Esophagus (tissue), 2 donors: ENCODE data around the gene PPP3CB. TPM values are rescaled to one million over a fixed set of nuclear protein-coding genes. Genes with fewer than 3 reads are reported as not detected.

Source experiments
- H3K27ac ChIP-seq, 2 donors: one replicate each; pipeline ENCODE4 v1.5.1; 2013; ENCODE audit warnings: low read depth in 2 of 2, mild to moderate bottlenecking in 2 of 2, inconsistent platforms in 1 of 2, low read length in 1 of 2, moderate library complexity in 1 of 2
- H3K27me3 ChIP-seq, 2 donors: one replicate each; pipeline ENCODE4 v1.6.1; 2013; ENCODE audit warnings: low read length in 2 of 2, control low read depth in 1 of 2, mild to moderate bottlenecking in 1 of 2; ENCODE audit not compliant: insufficient read depth in 2 of 2, control insufficient read depth in 1 of 2
- H3K36me3 ChIP-seq, 2 donors: one replicate each; pipeline ENCODE4 v1.6.1; 2013; ENCODE audit warnings: low read length in 1 of 2; ENCODE audit not compliant: control insufficient read depth in 2 of 2, insufficient read depth in 2 of 2
- H3K4me1 ChIP-seq, 2 donors: one replicate each; pipeline ENCODE4 v1.6.1; 2013; ENCODE audit warnings: low read length in 1 of 2; ENCODE audit not compliant: control insufficient read depth in 2 of 2, insufficient read depth in 2 of 2
- H3K4me3 ChIP-seq, 2 donors: one replicate each; pipeline ENCODE4 v1.5.1; 2013; ENCODE audit warnings: low read length in 2 of 2, mild to moderate bottlenecking in 2 of 2, low read depth in 1 of 2, moderate library complexity in 1 of 2
- H3K9me3 ChIP-seq, 2 donors: one replicate each; pipeline ENCODE4 v1.6.1; 2013; ENCODE audit warnings: mild to moderate bottlenecking in 2 of 2, low read depth in 1 of 2, low read length in 1 of 2, moderate library complexity in 1 of 2; ENCODE audit not compliant: control insufficient read depth in 2 of 2, insufficient read depth in 1 of 2
- WGBS, 2 donors: extraction: QIAGEN DNeasy Blood & Tissue Kit; methylation state at CpG; one replicate each; pipeline ENCODE4 v1.1.7; 2013; 5-methylcytosine and 5-hydroxymethylcytosine counted together
- polyA plus RNA-seq, 2 donors: library from polyadenylated mRNA; stranded (reverse); fragments of 200-250 nt; gene quantifications; one replicate each; pipeline ENCODE4 v1.2.3, GENCODE V29; 2013
- donor health status: healthy with polysubstance abuse.
- donor health status: Bipolar disorder and iron deficiency.

Gene PPP3CB
- polyA plus RNA-seq, 2 donors = 15.7 to 16.7 TPM

DNA sequence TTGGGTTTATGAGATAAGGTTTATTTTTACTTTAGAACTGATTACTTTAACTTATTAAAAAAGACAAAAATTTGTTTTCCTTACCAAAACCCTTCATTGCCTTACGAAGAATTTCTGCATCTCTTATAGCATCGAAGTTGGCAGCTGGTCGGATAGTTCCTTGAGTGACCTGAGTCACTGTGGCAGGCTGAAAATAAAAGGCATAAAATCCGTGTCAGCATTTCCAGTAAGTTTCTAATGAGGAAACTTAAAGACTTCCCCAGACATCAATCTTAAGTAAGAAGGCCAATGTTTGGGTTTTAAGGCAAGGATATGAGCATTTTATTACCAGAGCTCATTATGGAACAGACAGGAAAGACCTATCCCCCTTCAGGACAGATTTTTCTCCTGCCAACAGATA is 107.6 kb downstream of the PPP3CB start:
- Histone ChIP-seq H3K27me3 (no peaks in the 10 kb centered on the region), H3K4me3 (no peak overlapping the region), H3K9me3 (no peaks in the 10 kb centered on the region), H3K27ac (no peak overlapping the region), H3K36me3 (peaks cover 11 to 26% of the 10 kb centered on the region in 2 donors), H3K4me1 (no peaks in the 10 kb centered on the region)
- WGBS, 2 donors = 93% methylated on average over 4 of the region's 4 CpGs

DNA sequence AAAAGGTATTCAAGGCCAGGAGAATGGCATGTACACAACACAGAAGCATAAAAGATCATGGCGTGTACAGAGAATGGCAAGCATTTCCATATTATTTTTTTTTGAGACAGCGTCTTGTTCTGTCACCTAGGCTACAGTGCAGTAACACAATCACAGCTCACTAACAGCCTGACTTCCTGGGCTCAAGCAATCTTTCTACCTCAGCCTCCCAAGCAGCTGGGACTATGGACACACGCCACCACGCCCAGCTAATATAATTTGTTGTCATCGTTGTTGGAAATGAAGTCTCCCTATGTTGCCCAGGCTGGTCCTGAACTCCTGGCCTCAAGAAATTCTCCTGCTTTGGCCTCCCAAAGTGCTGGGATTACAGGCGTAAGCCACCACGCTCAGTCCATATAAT is 109.2 kb downstream of the PPP3CB start:
- H3K27ac ChIP-seq = no peak overlapping the region
- 93 to 98% methylated on average over 7 of the region's 7 CpGs for WGBS, 2 donors
- no peaks in the 10 kb centered on the region for H3K4me1 ChIP-seq
- no peaks in the 10 kb centered on the region for H3K27me3 ChIP-seq
- peaks cover 11 to 31% of the 10 kb centered on the region in 2 donors for H3K36me3 ChIP-seq
- no peak overlapping the region for H3K4me3 ChIP-seq
- H3K9me3 ChIP-seq = no peaks in the 10 kb centered on the region

Other genes starting within 250 kb of the PPP3CB start
- gene DNAJC9, start 248.8 kb downstream of the PPP3CB start, polyA plus RNA-seq = 10 to 100 TPM; 13.7 to 19.0 TPM
- 10 to 100 TPM; 41.7 to 60.3 TPM for gene MRPS16, start 243.4 kb downstream of the PPP3CB start, polyA plus RNA-seq
- gene CFAP70, start 137.2 kb downstream of the PPP3CB start, polyA plus RNA-seq = 1 to 10 TPM in 1 of 2 donors, under 1 TPM in 1; 0.60 to 1.2 TPM
- 10 to 100 TPM; 36.7 to 74.4 TPM for gene ANXA7, start 82.0 kb downstream of the PPP3CB start, polyA plus RNA-seq
- 1 to 10 TPM in 1 of 2 donors, under 1 TPM in 1; 0.54 to 2.0 TPM for gene MSS51, start 62.5 kb downstream of the PPP3CB start, polyA plus RNA-seq
- gene USP54, start 95.3 kb upstream of the PPP3CB start, polyA plus RNA-seq = 10 to 100 TPM; 16.8 to 23.7 TPM
- 1 to 10 TPM in 1 of 2 donors, under 1 TPM in 1; 0.89 to 3.1 TPM for gene MYOZ1, start 145.4 kb upstream of the PPP3CB start, polyA plus RNA-seq
- gene SYNPO2L, start 160.0 kb upstream of the PPP3CB start, polyA plus RNA-seq = 10 to 100 TPM in 1 of 2 donors, 1 to 10 TPM in 1; 1.9 to 10.9 TPM
- 1 to 10 TPM; 2.6 to 7.5 TPM for gene AGAP5, start 202.1 kb upstream of the PPP3CB start, polyA plus RNA-seq
- gene SEC24C, start 248.3 kb upstream of the PPP3CB start, polyA plus RNA-seq = 10 to 100 TPM; 38.8 to 46.8 TPM